GM19467 (cell line): Measurements from ENCODE around the gene DOCK4.
"Not testable (repeated sequence)": the region's sequence is repeated elsewhere in the genome, so short reads cannot be mapped to it uniquely, and the experiment has no call there.

Experiments
- ATAC-seq: cut with Tn5 transposase; IDR thresholded peaks from one replicate; pipeline ENCODE4 v1.9.1; 2021; ENCODE audit warnings: mild to moderate bottlenecking, moderate library complexity; ENCODE audit not compliant: unreplicated experiment

The DOCK4 gene

DNA sequence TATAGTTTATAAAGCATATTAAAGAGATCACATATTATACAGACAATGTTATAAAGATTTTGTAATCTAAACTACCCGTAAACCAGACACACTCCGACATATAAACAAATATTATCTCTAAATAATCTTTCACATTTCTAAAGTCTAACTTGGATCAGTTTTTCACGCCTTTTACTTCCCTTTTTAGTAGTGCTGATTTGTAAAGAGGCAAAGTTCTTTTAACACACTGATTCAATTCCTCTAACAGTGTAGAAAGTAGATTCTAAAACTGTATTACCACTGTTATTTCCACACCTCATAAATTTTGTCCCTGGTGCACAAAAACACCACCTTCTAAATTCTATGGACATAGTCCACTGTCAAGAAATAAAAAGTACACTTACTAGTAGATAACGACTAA, 230.9 kb downstream of the DOCK4 start:
- no peak for ATAC-seq

DNA sequence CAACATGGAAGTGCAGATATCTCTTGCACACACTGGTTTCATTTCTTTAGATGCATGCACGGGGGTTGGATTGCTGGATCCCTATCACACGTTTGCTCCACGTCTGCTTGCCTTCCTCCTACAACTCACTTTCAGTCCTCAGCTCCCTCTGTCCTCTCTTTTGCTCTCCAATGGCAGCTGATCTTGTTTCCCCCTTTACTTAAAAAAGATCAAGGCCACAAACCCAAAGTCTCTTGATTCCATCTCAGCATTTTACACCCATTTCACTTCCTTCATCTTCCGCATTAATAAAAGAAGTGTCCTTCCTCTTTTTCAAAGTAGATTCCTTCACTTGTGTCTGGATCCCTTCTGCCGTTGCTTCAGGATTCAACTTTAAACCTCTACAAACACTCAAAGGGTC, 245.2 kb downstream of the DOCK4 start:
- ATAC-seq: no peak

DNA sequence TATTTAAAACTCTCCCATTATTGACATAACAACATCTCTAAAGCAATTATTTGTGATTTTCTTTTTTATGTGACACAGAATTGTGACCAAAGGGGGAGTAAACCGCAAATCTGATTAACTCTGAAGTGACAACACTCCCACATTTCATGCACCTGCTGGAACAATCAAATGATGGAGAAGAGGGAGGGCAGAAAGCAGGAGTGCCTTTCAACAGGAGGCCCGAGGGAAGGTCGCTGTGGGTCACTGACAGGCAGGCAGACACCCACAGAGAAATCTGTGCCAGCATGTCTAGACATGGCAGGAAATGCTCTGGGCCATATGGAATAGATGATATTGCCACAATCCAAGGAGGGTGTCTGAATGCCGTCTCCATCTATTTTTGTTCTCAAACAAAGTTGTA, 247.3 kb downstream of the DOCK4 start:
- no peak for ATAC-seq

DNA sequence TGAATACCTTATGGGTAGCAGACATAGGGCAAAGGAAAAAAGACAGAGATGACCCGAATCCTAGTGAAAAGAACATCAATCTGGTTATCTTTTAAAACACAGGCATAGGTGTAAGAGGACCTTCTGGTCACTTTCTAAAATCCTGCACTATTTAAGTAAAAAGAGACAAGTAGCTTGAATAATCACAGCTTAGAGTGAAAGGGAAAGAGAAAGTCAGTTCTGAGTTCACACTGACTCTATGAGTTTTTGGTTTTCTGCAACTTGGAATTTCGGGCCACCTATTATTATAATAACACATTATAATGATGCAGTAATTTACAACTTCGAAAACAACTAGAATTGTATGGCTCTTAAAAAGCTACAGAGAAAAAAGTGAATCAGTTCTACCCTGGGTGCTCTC, 247.8 kb downstream of the DOCK4 start:
- ATAC-seq: no peak

DNA sequence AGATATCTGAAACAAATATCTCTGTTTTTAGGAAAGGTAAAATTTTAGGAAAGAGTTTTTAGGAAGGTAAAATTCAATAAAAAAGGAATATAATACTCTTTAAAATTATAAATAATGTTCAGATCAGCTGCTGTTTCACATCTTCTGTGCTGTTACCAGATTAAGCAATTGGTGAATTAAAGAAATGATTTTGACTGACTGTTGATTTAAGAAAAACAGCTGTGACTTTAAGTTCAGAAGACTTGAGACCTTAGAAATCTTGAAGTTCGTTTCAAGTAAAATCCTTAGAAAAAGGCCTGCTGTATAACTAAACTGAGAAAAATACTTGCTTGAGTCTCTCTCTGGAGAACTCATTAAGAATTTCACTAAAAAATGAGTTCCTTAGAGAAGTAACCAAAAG, 250.6 kb downstream of the DOCK4 start:
- no peak for ATAC-seq

DNA sequence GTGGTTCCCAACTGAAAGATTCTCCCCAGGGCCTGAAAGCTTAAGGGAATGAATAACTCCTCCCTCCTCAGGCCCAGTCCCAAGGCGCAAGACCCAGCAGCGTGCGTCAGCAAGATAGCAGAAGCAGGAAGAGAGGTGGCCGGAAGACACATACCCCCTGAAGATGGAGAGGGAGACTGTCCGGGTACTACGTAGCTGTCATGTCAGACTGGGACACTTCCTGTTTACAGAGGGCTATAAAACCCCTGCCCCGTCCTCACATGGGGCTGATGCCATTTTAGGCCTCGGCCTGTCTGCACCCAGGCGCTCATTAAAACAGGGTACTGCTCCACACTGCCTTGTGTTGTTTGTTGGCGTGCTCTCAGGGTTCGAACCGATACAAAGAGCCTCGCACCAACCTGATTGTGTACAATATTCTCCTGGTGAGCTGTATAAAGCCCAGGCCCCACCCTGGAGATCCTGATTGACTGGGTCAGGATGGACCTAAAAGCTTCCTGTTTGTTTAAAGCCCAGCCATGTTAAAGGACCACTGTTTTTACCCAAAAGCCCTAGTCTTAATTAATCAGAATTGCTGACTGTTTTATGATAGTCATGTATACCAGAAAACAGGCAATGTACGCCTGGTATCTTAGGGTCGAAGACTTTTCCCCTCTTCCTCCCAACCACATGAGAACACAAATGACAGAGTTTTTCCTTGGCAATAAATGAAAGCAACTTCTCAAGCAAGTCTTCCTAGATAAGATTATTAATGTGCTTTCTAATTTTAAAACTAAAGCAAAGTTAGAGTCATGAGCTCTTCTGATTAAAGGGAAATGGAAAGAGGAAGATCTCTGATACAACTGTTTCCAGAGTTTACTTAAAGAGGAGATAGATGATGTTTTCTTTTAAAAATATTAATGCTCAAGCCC, 251.5 kb downstream of the DOCK4 start:
- ATAC-seq: no peak

DNA sequence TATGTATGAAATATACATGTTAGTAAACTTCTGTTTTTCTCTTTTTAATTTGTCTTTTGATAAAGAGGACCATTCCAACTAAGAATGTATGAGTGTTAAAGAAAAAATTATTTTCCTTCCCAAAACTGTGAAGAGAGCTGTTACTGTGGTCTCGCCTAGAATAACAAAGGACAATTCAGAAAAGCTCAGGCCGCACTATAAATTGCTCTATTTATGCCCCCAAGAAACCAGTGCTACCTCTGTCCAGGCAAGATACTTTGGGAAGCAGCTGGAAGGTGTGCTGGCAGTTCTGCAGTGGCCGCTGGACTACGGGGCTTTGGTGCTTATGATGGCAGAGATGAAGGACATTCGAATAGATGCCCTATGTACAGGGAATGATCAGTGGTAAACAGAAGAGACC, 252.1 kb downstream of the DOCK4 start:
- no peak for ATAC-seq

DNA sequence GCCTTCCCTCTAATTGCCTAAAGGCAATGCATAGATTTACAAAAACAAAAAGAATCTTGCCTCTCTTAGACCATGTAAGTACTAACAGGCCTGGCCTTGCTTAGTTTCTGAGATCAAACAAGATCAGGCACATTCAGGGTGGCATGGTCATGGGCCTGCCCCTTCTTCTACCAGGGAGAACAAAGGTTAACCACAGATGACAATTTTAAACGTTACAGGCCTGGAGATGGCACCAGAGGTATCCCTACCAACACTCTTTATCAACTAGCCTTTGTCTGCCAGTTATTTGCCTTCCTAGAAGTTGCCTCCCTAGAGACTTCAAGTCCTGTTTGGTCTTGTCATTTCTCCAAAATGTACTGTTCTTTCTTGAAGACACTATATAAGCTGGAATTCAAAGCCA, 252.6 kb downstream of the DOCK4 start:
- ATAC-seq: no peak

DNA sequence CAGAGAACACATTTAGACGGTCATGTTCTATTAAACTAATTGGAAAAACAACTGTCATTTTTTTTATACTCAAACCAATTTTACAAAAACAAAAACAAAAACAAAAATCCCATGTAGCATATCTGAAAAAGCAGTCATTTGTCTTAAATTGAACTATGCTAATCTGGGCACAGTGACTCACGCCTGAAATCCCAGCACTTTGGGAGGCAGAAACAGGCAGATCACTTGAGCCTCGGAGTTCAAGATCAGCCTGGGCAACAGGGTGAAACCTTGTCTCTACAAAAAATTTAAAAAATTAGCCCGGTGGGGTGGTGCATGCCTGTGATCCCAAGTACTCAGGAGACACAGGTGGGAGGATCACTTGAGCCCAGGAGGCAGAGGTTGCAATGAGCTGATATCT, 253.4 kb downstream of the DOCK4 start:
- ATAC-seq: no peak

DNA sequence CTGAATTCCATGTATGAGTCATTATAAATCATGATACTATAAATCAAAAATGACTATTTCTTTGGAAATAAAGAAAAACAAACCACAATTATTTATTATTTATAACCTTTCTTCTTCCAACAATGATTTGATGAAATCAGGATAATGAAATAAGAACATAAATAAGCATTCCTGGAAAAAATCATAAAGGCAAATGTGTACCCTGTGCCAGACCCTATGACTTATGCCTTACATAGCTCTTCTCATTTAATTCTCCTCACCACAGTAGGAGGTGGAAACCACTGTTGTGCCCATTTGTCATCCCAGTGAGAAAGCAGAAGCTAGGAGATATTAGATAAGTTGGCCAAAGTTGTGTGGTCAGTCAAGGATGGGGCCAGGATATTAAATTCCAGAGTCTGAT, 255.1 kb downstream of the DOCK4 start:
- ATAC-seq: no peak

DNA sequence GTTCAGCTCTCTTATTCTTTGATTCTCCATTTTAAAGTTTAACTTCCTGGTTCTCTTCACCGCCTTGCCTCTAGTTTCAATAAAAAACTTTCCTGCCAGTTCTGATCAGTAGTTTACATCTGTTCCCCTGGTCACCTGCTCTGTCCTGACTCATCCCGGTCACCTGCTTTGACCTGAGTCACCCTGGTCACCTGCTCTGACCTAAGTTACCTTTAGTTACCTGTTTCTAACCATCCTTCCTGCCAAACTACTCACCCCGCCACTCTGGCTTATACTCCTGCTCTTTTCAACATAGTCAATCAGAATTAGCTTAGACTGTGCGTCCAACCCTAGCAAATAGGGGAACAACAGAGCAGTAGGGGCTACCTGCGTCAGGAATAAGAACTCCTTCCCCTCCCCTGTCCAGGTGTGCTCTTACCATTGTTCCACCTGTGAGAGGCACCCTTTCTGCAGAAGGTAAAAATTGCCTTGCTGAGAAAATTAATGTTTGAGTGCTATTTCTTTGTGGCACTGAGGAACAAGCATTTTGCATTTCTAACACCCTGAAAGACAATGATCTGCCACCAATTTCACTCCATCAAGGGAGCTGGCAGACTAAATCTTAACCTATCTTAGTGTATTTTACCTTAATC, 263.6 kb downstream of the DOCK4 start:
- no peak for ATAC-seq

DNA sequence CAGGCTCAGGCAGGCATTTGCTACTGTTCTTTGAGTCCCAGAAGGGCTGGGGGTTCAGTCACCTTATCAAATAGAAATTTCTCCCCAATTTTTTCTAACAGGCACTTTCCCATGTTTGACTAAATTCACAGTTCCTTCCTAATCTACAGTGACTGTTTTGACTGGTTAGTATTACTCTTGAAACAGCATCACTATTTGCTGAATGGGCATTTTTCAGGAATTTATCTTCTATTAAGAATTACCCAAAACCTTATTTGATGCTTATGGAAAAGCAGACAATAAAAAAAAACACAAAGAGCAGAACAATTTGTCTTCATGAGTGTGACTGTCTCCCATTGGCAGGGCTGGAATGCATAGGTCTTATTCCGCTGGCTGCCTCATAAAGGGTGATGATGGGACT, 269.0 kb downstream of the DOCK4 start:
- no peak for ATAC-seq

DNA sequence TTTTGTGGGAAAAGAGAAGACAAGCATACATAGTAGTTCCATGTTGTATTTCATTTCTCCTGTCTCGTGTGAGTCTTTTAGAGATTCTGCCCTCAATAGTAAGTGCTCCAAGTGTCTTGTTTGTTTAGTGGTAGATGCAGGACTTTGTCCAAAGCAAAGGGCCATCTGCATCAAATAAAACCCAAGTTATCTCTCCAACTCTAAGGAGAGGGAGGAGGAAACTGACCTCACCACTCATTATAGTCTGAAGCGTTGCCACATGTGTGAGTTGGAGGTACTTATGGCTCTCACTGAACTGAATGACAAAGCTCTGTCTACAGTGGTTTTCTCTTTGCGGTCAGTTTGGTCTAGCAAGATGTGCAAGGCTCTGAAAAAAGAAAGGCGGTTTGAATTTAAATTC, 272.6 kb downstream of the DOCK4 start:
- ATAC-seq: no peak

DNA sequence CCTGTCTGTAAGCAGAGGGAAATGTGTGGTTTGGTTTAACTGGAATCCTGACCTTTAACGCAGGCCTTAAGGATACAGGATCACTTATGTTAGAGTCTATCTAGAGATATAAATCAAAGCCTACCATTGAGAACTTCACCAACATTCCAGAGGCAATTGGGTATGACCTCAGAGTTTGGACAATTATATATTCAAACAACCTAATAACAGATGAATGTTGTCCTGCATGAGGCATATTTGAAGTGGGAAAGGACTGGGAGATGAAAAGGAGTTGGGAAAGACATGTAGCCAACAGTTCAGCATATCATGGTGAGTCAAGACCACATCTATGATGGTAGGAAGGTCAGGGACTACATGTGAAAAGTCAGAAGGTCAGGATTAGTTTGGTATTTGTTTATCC, 274.2 kb downstream of the DOCK4 start:
- no peak for ATAC-seq

DNA sequence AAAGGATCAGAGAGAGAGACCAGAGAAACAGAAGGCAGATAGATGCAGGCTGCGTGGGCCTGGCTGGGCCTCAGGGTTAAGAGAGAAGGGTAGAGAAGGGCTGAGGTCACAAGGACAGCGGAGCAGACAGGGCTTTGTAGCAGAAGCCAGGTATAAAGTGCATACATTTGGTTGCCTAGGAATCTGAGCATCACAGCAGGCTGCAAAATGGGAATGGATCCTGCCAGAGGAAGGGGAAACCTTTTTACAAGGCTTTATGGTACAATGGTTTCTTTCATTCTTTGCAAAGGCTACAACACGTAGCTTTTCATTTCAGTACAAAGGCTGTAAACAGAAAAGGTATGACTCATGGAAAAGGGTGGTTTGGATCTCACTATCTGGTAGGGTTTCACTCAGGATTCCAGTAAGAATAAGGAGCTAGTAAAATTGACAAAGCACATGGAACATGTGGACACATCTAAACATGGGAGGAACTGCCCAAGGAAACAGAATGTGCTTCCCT, 275.1 kb downstream of the DOCK4 start:
- no peak for ATAC-seq

DNA sequence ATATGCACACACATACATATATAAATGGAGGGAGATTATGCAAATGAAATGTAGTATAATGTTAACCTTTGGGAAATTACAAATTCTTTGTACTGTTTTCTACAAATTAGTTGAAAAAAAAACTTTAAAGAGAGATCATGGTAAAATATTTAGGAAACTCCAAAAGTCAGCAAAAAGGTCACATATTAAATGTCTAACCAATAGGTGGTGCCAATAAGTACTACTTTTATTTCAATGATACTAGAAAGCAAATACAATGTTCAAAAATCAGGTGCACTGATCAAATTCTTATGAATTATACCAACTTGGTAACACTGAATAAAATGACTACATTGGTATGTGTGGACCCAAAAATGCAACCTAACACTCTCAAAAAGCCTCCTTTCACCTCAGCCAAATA, 276.9 kb downstream of the DOCK4 start:
- ATAC-seq: no peak

DNA sequence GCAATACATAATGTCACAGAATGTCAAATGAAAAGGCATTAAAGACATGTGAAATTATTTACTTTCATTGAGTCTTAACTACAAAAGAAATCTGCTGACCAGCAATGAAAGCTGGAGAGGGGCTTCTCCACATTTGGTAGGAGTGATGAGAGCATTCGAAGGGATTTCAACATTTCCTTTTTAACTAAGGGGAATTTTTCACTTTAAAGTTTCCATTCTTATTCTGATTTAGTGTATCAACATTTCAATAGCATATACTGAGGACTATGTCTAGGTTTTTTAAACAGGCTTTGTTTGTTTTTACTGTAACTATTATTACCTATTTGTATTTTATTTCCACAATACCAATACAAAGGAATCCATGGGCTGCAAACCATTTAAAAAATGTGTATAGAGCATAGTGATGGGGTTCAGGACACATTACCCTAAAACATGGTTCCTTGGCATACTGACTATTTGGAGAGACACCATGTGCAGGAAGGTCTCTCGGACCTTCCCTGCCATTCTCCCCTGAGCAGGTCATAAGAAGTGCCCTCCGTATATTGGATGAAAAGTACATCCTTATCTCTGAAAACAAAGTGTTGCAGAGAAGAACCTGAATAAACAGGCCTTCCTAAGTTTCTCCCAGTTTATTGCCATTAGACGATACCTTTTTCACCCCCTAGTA, 278.7 kb downstream of the DOCK4 start:
- ATAC-seq: no peak

DNA sequence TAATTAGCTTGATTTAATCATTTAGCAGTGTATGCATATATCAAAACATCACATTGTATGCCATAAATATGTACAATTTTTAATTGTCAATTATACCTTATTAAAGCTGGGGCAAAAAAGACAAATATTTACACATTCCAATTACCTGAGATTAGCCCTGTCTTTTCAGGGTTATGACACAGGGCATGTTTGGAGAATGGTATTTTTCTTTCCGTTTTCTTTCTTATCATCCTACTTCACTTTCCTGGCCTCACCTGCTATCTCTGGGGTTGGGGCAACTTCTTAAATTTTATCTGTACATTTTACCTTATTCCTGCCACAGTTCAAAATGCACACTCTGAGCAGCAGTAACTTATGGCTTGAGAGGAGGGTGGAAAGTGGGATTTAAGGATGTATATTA, 285.9 kb downstream of the DOCK4 start:
- ATAC-seq: no peak

DNA sequence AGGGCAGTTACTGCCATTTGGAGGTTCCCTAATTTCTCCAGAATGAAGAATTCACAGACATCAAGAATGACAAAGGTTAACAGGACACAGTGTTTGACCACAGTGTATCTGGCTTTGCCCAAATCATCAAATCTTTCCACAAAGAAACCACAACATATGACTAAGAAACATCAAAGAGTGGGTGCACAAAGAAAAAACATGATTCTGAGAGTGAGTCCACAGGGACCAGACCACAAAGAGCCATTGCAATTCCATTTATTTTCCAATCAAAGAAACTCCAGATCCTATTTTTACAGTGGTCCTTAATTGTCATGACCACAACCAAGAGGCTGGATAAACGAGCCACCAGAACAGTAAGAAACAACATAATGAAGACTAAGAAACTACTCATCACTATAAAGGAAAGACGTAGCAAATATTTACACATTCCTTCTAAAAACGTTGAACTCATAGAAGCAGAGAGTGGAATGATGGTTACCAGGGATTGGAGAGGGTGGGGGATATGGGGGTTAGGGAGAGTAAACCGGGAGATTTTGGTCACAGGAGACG, 286.5 kb downstream of the DOCK4 start:
- no peak for ATAC-seq

DNA sequence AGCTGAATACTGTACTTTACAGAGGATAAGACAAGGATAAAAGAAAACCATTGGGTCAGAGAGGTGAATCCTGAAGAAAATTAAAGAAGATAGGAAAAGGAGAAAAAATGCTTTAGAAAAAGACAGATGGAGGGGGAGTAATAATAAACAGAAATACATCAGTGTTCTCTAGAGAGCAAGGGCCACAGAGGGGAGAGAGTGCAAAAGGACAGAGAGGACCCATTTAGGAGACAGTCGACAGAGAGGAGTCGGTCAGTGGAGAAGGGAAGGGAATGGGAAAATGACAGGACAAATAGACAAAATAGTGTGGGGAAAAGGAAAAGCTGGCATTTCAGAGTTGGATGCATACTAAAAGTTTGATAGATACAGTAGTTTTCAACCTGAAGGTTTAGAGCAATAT, 287.0 kb downstream of the DOCK4 start:
- ATAC-seq: no peak

DNA sequence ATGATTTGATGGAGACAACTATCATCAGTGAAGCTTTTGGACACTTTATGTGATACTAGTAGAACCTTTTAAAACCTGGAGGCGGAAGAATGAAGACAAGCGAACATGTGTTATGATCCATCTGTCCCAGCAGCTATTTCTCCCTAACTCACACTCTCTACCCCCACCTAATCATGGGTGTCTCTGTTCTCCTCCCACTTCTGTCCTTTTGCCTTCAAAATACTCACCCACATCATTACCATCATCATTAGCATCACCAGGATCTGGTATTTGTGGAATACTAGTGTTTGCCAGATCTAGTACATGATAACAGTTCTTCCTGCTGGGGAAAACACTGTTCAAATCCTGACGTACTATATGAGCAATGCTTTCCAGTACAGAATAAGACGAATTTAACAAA, 287.7 kb downstream of the DOCK4 start:
- no peak for ATAC-seq

DNA sequence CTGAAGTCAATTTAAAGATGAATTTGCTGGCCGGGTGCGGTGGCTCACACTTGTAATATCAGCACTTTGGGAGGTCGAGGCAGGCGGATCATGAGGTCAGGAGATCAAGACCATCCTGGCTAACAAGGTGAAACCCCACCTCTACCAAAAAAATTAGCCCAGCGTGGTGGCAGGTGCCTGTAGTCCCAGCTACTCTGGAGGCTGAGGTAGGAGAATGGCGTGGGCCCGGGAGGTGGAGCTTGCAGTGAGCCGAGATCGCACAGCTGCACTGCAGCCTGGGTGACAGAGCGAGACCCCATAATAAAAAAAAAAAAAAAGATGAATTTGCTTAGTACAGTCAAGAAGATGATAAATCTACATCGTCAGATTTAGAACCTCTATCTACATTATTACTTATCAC, 288.8 kb downstream of the DOCK4 start:
- not testable (repeated sequence) for ATAC-seq
